Stimulated activated CD4-positive, alpha-beta T cell treated with anti-CD3 and anti-CD28 coated beads, Interleukin-1b, Interleukin-23, amount 100 ng/mL, for 24 hours (primary cell): ENCODE measurements around the gene RHOBTB3.
A peak's percentile ranks its signal among the peaks of the same experiment; 100 is the strongest.
"Not testable (repeated sequence)": the region's sequence is repeated elsewhere in the genome, so short reads cannot be mapped to it uniquely, and the experiment has no call there.

Experiments
- DNase-seq, 4 experiments: peaks; one replicate each; pipeline ENCODE4 v3.0.0-alpha.2; 2020; ENCODE audit warnings: low read depth in 4 of 4, low spot score in 1 of 4

Gene RHOBTB3

GRCh38 chr5:95798048-95798447 lies 66.9 kb downstream of the RHOBTB3 start:
- DNase-seq: no peak

DNA sequence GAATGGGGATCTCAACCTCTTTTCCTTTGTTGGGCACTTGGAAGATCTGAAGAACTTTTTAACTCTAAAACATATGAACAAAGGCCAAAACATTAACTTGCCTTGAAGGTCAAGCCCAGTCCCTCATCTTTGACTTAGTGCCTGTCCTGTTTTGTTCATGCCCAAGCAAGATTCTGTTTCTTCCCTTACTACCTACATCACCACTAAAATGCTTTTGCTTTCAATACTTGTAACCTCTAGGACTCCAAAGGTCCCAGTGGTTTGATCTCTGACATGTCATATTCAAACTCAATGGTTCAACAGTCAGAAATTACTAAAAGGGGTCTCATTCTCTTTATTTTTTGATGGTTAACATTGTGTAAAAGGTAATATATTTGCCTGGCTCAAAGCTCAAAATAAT lies 67.4 kb downstream of the RHOBTB3 start:
- DNase-seq: no peak

DNA sequence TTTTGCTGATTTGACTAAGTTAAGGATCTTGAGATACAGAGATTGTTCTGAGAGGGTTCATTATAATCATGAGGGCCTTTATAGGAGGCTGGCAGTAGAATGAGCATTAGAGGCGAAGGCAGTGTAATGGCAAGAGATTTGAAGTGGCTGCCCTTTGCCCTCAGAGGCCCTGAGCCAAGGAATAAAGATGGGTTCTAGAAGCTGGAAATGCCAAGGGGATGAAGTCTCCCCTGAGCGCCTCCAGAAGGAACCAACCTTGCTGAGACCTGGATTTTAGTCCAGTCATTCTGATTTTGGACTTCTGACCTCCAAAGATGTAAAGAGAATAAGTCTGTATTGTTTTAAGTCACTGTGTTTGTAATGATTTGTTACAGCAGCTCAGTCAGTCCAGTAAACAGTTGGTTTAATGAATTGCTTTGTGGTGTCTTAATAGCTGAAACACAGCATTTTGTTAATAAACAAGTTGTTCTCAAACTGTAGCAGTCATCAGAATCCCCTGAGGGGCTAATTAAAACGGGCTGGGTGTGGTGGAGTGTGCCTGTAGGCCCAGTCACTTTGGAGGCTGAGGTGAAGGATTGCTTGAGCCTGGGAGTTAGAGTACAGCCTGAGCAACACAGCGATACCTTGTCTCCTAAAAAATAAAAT lies 68.2 kb downstream of the RHOBTB3 start:
- DNase-seq: no peak

GRCh38 chr5:95800553-95800952 lies 69.4 kb downstream of the RHOBTB3 start:
- no peak for DNase-seq

GRCh38 chr5:95801532-95801931 lies 70.4 kb downstream of the RHOBTB3 start:
- DNase-seq: no peak

GRCh38 chr5:95801961-95802360 lies 70.8 kb downstream of the RHOBTB3 start:
- DNase-seq: no peak

DNA sequence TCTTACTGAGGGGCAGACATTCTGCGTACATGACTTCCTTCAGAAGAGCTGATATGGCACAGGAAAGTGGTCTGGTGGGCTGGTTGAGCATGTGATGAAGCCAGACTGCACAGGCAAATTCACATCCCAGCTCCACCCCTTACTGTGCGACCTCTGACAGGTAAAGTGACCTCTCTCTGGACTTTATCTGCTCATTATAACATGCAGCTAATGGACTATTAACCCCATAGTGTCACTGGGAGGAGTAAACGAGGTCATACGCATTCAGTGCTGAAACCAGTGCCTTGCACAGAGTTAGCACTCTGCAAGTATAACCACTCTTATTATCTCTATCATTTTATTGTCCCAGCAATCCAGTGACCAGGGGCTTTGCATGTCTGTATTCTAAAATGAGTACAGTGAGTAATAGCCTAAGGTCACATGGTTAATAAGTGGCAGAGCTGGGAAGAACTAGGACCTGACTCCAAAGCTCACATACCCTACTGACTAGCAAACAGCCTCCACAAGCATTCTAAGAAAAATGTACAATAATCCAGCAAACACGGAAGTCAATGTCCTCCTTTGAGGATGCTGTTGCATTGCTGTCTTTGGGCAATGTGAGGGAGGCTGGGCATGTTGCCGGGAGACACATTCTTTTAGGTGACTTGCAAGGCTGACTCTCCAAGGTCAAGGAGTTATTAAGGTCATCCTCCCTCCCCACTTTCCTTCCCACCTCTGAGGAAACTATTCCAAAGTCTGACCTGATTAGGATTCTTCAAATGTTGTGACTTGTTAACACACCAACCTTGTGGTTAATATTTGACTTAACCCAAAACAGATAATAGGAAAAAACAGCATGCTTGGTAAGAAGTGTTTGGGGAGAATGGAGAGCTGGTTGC lies 72.4 kb downstream of the RHOBTB3 start:
- no peak for DNase-seq

GRCh38 chr5:95804736-95805539 lies 73.8 kb downstream of the RHOBTB3 start:
- no peak for DNase-seq

GRCh38 chr5:95806687-95807086 lies 75.6 kb downstream of the RHOBTB3 start:
- no peak for DNase-seq

- no peak for DNase-seq
Observed at GRCh38 chr5:95808013-95808685, 77.0 kb downstream of the RHOBTB3 start.

DNA sequence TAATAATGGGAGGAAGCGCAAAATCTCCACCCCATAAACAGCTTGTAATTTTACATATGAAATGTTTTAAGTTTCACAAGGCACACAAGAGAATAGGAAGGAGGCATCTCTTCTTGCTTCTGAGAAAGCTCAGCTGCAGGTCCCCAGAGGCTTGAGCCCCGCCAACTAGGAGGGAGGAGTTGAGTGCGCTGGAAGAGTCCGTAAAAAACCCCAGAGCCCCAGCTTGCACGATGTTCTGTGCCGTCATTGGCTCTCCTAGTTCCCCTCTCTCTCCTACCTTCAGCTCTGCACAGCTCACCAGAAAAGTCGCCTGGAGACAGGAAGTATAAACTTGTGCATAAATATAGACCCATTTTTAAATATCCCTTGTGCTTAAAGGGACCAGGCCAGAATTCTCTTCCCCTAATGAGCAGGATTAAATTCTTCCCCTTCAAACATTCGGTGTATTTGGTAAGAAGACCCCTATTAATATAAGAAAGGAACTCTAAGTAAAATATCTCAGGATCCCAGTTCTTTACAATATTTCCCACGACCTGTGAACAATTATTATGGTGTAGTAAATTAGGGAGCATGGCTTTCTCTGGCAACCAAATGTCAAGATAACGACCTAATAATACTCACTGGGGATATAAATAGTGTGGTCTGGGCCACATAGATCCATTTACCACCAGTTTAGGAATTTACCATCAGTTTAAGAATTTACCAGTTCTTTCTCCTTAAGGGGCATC lies 77.7 kb downstream of the RHOBTB3 start:
- DNase-seq: peak in 2 of 4 experiments; percentile 52 to 62

- DNase-seq: no peak
Observed at GRCh38 chr5:95809414-95809960, 78.4 kb downstream of the RHOBTB3 start.

DNA sequence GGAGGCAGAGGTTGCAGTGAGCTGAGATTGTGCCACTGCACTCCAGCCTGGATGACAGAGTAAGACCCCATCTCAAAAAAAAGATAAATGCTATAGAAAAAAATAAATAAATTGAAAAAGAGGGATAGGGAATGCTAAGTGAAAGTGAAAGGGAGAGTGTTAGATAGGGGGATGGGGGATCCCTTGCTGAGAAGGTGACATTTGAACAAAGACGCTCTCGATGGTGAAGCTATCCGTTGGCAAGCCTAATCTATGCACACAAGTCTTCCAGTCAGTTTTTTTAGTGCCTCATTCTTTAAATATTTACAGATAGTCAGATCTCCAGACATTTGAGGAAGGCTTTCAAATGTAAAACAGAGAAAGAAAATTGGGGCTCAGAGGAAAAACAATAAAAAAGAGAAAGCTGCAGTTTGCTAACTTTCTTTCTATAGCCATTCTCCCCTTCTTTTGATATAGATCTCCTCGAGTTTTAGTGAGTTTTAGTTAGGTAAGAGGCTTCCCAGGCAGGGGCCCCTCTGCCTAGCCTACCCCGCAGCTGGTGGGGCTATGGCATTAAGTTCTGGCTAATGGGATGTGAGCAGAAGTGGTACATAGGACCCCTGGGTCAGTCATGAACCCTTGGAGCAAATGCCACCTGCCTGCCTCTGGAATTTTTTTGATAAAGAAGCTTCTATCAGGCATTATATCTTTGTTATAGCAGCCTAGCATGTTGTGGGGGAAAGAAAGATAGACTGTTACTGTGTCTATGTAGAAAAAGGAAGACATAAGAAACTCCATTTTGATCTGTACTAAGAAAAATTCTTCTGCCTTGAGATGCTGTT lies 79.4 kb downstream of the RHOBTB3 start:
- no peak for DNase-seq

DNA sequence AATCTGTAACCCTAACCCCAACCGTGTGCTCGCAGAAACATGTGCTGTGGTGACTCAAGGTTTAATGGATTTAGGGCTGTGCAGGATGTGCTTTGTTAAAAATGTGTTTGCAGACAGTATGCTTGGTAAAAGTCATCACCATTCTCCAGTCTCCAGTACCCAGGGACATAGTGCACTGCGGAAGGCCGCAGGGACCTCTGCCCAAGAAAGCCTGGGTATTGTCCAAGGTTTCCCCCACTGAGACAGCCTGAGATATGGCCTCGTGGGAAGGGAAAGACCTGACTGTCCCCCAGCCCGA lies 79.9 kb downstream of the RHOBTB3 start:
- not testable (repeated sequence) for DNase-seq

GRCh38 chr5:95811461-95812073 lies 80.4 kb downstream of the RHOBTB3 start:
- DNase-seq: not testable (repeated sequence)

DNA sequence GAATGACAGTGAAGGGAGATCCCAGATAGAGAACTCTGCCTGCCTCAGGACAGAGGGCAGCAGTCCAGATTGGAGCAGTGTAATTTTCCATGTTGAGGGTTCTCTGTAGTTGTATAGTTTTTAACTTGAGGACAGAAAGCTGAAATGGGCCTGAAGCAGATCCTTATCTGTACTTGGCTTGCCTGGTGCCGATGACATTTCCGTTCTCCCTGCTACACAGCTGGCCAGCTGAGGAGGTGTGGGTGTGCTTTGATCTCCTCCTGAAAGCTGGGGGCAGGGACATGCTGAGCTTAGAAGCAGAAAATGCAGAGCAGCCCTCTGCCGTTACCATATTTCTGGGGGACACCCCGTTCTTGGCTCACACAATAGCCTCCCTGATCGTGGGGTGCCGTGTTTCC lies 80.9 kb downstream of the RHOBTB3 start:
- no peak for DNase-seq

GRCh38 chr5:95813035-95813434 lies 81.9 kb downstream of the RHOBTB3 start:
- not testable (repeated sequence) for DNase-seq

GRCh38 chr5:95815155-95815729 lies 84.1 kb downstream of the RHOBTB3 start:
- DNase-seq: no peak

DNA sequence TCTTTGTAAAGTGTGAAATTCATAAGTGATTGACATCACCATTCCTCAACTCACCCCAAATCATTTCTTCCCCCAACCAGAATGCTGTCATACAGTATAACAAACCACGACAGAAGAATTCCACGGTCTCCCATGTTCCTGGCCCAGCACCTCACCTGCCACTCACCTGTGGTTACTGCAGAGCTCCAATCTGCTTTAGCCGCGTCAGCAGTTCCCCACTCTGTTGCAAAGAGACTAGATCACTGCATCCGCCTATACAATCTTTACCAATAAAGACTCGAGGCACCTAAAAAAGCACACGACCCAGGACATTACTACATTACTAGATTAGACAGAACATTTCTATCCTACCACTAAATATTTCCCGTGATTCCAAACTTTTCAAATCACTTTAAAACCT lies 85.2 kb downstream of the RHOBTB3 start:
- no peak for DNase-seq
